Transverse colon (tissue), 4 donors: ENCODE measurements around the gene SELENOP.

Source experiments
- EP300 ChIP-seq: sonication (generic); formaldehyde crosslinking; IDR thresholded peaks from one replicate; pipeline ENCODE4 v1.6.1; 2017; ENCODE audit warnings: antibody characterized with exemption, low read depth
- POLR2A ChIP-seq: fragments of 450-650 bp; IDR thresholded peaks from one replicate; pipeline ENCODE4 v1.6.1; 2016; ENCODE audit warnings: antibody characterized with exemption, mild to moderate bottlenecking, moderate library complexity
- POLR2AphosphoS5 ChIP-seq, 3 donors: sonication (generic); formaldehyde crosslinking; IDR thresholded peaks; one replicate each; pipeline ENCODE4 v1.6.1; 2016; ENCODE audit warnings: antibody characterized with exemption in 3 of 3
- TF ChIP-seq, protein P1 (sequence below), 5 experiments: fragments of 200-600 bp in 3 of 5; fragments of 450-650 bp in 2 of 5; sonication (generic) in 3 of 5; IDR thresholded peaks; 1 replicate in 2 of 5; 2 replicates in 3 of 5; pipeline ENCODE4 v1.5.1; 2016 to 2017; ENCODE audit warnings: antibody characterized with exemption in 5 of 5, inconsistent platforms in 3 of 5, mild to moderate bottlenecking in 2 of 5, moderate library complexity in 1 of 5

- TF ChIP-seq POLR2A: no peak
- TF ChIP-seq, protein P1, sequence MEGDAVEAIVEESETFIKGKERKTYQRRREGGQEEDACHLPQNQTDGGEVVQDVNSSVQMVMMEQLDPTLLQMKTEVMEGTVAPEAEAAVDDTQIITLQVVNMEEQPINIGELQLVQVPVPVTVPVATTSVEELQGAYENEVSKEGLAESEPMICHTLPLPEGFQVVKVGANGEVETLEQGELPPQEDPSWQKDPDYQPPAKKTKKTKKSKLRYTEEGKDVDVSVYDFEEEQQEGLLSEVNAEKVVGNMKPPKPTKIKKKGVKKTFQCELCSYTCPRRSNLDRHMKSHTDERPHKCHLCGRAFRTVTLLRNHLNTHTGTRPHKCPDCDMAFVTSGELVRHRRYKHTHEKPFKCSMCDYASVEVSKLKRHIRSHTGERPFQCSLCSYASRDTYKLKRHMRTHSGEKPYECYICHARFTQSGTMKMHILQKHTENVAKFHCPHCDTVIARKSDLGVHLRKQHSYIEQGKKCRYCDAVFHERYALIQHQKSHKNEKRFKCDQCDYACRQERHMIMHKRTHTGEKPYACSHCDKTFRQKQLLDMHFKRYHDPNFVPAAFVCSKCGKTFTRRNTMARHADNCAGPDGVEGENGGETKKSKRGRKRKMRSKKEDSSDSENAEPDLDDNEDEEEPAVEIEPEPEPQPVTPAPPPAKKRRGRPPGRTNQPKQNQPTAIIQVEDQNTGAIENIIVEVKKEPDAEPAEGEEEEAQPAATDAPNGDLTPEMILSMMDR (IDR thresholded peaks at IDR 0.05): no peak
- TF ChIP-seq POLR2AphosphoS5 (IDR thresholded peaks at IDR 0.05): peak in 2 of 3 donors; percentile 30 to 56
- TF ChIP-seq EP300: no peak
Observed at GRCh38 chr5:42840269-42840668, 28.6 kb upstream of the SELENOP start.
